Endothelial cell of hepatic sinusoid (primary cell): ENCODE measurements around the gene NFIA.

ENCODE experiments used
- in situ Hi-C: cut with HindIII; loops from 2 replicates; pipeline ENCODE4 v1.10.0; 2017; ENCODE audit warnings: low sequenced_read_pairs

The NFIA gene

DNA sequence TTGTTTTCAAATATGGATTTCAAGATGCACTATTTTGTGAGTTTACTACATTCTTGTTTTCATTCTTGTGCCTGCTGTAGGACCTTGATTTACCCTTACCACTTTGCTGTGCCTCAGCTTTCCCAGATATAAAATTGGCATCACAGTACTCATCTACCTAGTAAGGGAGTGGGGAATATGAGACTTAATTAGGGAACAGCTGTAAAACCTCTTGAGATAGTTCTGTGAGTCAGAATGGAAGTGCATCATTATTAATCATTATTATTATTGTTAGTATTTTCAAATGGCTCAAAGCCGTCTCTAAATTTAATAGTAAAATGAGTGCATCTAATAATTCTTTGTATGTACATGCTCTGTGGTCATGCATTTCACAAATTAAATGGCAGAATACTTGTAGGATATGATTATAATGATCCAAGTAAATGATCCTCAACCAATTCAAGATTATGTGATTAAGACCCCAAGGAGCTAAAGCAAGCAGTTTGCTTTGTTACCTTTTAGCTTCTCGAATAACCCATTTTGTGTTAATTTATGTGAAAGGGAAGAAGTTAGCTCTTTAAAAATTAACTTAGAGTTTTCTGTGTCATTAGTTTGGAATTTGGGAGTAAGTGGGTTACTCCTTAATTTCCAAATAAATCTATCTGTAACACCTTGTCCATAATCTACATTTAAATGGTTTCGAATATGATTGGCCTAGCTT lies 155.4 kb downstream of the NFIA start:
- in situ Hi-C loops = no loop called here

DNA sequence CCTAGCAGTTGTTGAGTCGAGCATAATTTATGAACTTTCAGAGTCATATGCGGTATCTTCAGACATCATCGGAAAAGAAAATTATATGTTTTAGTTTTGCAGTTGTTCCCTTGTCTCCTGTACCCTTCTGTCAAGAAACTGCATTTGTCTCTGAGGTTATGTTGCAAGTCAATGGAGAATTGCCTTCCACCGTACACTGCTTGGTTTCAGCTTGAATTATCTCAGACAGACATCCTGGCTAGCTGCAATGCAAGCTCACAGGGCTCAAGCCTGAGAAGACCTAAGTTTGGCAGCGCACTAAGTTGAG lies 156.0 kb downstream of the NFIA start:
- in situ Hi-C loops = no loop called here

DNA sequence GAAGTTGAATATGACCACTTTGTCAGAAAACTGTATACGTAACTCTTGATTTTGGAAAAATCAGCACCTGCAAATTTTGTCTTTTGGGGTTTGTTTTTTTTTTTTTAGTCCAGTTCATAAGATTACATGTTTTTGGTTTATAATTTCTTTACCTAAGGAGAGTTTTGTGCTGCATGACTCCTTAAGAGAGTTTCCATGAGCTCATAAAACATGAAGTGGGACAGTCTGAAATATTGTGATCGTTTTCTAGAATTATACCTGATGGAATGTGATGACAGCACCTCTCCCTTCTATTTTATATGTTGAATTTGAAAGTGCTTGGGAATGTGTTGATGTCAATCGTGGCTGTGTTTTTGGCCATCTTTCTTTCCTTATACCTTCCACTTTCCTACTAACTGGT lies 158.5 kb downstream of the NFIA start:
- in situ Hi-C loops = no loop called here

DNA sequence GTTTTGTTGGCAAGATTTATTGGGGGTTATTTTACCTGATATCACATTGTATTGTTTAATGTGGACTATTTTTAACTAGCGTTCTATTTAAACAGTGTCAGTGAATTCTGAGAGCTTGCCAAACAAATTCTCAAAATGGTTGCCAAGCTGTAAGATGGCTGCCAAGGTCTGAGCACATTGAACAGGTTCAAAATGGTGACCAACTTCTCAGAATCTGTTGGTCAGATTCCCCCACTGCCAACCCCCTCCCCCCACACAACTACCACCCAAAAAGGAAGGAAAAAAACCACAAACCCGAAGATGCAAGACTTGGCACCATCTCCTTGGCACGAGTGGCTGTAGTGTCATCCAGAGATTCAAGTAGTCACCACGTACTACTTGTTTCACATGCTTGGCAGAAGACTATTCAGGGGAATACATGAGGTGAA lies 159.1 kb downstream of the NFIA start:
- in situ Hi-C loops = no loop called here

DNA sequence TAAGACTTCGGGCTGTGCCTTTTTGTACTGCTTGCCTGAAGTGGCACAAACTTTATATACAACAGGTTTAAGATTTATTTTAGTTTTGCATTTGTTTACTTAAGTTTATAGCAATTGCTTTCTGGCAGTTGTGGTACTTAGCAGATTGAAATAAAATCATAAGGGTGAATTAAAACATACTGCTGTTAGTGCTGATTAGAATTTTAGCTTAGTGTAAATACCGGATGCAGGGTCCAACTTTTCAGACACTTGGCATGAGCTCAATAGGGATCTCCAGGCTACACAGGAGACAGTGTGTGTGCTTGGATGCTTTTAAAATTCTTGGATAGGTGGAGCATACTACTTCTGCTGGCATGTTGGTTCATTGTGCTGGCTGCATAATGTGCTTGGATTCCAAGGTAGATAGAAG lies 159.6 kb downstream of the NFIA start:
- in situ Hi-C loops = no loop called here

DNA sequence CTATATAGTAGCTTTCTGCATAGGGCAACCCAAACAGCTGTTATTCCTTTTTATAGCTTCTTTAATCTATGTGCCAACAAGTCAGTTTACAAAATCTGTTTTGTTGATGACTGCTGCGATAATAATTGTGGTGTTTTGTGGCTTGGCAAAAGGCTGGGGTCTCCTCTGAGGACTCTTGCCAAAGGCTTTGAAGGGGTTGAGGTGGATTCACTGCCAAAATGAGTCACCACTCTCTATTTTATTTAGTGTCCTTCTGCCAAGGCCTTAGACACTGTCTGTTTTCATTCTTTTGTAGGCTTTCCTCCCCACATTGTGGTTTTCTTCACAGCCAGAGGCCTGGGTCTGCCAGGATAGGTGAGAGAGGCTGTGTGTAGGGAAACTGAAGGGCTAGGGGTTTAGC lies 161.8 kb downstream of the NFIA start:
- in situ Hi-C loops = no loop called here

DNA sequence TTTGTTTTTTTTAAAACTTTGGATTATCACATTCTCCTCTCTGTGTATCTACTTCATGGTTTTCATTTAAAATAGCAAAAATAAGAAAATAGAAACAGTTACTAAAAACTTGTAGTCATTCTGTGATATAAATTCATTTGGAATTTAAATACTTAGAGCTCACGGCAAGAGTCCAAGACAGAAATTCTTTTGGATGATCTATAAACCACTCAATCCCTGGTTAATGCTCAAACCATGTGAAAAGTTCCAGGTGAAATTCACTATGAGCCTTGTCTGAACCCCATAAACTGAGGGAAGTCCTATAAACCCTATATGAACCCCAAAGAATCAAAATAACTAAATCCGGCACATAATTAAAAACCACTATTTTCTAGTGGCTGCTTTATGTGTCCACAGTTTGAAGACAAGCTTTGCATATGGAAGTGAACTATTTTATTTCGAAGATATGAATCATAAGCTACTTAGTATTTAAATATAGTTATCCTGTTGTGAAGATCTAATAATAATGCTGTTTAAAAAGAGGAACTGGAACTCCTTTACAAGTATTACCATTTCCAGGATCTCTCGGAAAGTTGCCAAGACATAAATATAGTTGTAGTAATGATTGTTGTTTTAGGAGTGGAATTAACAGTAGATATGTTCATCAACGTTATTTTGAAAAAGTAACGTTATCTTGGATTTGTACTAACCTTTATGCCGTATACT lies 163.5 kb downstream of the NFIA start:
- in situ Hi-C loops = no loop called here

DNA sequence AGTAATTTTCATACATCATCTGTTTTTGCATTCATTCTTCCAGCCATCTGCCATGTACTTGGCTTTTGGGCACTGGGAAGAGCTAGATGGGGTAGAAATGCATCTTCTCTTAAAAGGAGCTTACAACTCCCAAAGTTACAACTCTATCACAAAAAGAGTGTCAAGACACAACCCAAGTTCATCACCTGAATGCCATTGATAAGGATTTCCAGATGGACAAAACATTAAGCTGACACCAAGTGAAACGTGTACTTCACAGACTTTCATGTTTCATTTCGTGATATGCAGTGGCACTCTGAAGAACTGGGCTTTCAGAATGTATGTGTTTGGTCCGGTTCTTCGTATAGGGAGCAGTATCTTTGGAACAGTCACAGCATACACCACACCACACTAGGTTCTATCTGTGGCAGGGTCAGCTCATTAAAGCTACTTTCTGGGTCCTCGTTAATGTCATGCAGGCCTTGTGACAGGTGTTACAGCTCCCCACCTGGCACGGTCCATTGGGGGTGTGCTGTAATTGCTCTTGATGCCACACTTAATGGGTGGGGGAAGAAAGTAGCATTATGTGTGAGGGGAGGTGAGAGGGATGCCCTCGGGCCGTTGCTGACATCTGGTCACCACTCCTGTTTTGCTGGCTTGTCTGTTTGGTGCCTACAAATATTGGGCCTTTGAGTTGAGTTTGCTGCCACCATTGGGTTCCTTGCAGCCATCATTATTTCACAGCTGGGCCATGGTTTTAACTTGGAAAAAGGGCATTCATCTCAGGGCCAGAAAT lies 164.9 kb downstream of the NFIA start:
- in situ Hi-C loops = no loop called here

DNA sequence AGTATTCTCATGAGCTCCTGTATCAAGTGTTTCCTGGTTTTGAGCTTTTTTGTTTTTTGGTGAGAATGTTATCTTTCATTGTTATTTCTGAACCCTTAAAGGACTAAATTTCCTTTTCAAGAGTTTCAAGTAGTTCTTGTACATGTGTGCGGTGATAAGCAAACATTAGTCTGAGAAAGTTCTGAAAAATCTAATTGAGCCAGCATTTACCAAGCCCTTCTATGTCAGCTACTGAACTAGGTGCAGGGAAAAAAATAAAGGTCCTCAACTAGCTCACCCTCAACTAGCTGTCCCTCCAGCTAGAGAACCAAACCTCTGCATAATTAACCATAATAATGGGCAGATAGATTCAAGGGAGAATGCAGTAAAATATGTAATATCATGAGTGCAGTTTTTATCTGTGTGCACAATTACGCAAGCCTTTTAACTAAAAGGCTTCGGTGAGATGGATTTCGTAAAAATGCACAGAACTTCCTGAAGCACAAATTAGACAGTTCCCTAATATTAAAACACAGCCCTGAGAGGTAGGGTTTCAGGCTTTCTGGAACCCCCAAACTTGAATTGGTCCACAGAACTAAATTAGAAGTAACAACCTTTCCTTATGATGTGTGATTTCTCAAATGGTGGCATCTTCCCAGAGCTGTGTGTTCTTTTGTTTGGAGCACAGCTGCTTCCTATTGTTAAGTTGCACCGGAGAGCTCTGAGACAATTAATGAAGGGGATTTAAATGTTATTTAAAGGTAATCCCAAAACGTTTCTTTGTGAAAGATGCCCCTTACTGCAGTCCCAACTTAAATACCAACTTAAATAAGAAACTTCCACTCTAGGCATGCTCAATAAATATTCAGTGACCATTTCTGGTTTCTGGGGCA lies 165.8 kb downstream of the NFIA start:
- in situ Hi-C loops = no loop called here

DNA sequence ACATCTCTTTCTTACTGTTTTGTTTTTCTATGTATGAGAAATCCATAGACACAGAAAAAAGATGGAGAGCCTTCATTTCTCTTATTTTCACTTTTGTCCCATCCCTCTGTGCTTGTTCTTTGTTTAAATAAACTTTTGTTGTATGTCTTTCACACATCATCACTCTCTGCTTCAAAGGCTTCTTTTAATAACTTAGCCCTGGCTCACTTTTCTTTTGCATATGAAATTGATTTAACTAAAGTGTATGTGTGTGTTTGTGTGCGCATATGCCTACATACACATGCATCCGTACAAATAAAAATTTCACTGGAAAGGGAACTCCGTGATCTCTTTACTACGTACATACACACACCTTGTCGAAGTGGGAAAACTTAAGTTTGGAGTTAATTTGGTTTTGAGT lies 168.6 kb downstream of the NFIA start:
- in situ Hi-C loops = no loop called here

DNA sequence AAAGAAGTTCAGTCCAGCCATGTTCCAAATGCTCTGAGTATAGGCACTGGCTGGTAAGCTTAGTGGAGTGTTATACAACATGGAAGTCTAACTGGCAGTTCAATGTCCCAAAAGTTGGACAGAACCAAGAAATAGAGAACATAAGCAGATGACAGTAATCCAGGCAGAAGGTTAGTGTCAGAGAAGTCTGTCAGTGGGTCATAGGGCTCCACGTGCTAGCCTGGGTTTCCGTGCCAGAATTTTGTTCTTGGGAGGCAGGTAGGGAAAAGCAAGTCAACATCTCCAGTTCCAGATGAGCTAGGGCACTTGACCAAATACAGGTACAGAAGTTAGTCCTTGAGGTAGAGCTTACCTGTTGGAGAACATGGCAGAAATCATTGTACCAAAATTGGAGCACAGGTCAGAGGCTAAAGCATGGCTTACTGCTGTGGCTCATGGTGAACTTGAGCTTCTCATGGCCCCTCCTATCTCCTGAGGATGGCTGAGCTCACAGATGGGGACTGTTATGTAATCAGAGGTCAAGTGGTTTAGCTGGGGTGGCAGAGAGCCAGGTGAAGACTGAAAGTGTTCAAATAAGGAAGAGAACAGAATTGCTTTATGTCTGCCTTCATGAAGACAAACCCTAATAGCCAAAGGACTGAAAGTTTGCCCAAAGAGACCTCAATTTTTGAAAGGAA lies 170.8 kb downstream of the NFIA start:
- in situ Hi-C loops = no loop called here

DNA sequence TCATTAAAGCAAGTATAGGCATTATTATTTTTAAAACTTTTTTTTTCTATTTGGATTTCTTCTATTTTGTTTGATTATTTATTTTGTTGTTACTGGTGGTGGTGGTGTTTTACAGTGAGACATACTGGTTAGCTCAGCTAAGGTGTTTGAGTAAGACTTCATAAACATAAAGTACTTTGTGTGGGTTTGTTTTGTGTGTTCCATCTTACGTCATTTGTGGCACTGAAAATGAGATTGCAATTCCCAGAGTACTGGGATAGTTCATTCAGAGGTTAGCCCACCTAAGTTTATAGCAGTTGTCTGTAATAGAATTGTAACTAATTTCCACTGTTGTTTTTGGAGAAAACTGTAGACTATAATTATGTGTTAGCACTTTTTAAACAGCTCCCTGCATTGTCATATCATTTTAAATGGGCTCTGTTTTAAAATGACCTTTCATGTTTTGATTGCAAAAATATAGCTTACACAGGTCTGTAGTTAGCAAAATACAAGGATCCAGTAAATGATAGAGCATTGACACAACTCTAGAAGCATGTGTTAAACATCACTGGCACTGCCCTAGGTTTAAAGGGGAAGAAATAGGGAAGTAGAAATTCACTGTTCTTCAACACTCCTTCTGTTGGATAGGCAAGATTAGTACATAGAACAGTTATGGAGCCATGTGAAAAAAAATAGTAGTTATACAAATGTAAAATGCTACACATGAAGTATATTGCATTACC lies 171.7 kb downstream of the NFIA start:
- in situ Hi-C loops = no loop called here

DNA sequence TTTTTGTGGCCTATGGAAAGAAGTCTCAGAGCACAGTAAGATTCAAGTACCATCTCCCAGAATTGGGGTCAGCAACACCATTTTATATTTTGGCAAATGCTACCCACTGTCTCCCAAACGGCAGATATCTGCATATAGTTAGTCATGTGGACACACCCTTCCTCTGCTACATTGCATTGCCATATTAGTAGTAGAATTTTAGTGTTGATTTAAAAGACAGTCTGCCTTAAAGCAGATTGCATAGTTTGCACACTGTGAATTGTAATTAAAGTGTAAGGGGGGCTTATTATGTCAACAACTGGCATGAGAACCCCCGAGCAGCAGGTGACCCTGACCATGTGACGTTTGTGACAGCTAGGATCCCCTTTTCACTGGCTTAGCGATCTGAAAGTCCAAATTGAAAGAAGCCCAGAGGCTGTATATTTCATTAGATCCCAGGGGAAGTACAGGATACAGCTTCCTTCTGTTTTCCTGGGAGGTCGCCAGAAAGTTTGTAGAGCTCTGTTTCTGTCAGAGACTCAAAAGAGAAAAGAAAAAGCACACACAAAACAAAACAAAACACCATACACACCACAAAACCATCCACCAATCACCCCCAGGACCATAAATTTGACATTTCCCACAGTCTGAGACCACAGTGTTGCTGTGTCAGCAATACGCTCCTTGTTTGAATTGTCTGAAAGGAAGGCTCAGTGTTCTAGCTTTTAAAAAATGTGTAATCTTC lies 172.4 kb downstream of the NFIA start:
- in situ Hi-C loops = no loop called here

DNA sequence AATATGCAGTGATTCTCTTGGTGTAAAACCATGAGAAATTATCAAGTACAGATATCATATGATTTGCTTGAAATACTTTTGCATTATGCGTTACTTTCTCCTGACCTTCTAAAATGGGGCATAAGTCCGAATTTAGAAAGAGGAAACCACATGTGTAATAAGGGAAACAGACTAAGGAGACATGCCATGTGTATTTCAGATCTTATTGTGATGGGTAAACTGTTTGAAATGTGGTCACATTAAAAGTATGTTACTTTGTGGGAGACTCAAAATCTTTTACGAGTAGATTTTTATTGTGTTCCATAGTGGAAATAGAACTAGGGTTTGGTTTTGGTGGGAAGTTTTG lies 173.0 kb downstream of the NFIA start:
- in situ Hi-C loops = no loop called here

DNA sequence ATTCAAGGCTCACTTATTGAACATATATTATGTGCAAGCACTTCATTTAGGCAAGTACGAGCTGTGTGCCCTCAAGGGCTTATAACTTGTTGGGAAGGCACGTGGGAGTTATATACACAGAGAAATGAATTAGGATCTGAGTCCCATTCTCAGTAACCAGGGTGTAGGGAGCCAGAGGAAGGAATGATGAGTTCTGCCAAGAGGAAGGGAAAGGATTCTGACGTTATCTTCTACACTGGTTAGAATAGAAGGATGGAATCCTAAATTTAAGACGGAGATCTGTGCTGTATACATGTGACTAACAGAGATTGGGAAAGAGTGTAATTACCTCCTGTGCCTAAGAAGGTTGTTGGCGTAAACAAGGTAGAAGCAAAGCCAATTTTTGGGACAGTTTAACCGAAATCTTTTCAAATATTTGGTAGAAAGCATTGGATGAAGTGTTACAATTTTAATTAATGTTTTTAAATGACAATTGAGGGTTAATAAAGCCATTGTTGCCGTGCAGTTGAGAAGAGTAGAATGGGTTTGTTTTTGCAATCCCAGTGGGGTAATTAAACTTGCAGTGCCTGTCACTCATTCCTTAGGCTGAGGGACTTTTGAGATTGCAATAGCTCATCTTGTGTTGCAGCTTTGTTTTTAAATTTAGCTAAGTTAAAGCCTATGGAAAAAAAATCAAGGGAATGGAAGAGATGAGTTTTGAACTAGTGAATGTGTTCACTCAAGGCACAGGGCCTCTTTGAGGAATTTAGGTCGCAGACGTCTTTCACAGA lies 177.2 kb downstream of the NFIA start:
- in situ Hi-C loops = no loop called here

DNA sequence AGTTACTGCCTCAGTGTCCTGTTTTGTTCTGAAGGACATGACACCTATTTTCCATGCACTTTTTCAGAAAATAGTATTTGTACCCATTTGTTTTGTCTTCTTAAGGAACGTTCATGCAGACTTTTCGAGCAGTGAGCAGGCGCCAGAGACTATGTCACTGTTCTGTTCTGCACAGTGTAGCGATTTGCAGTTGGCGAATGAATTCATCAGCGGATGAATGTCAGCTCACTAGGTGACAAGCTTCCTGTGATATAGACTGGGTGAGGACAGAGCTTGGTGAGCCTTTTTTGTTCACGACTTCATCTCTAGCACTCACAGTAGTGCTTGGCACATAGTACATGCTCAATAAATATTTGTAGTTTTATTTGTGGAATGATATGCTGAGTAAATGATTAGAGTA lies 177.8 kb downstream of the NFIA start:
- in situ Hi-C loops = no loop called here

DNA sequence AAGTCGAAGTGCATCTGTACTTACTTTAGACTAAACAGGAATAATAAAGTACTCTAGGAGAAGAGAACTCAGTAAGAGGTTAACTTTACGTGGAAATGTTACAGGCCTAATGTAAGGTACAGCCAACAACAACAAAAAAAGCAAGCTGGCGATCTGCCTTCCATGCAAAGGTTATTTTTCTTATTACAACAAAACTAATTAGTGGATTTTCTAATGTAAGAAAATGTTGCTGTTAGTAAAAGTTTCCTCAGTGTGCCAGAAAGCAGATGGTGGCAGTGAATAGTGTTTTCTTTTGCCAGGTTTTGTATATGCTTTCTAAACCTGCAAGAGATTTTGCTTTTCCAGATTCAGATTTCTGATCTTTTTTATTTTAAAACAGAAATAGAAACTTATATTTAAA lies 179.2 kb downstream of the NFIA start:
- in situ Hi-C loops = no loop called here

DNA sequence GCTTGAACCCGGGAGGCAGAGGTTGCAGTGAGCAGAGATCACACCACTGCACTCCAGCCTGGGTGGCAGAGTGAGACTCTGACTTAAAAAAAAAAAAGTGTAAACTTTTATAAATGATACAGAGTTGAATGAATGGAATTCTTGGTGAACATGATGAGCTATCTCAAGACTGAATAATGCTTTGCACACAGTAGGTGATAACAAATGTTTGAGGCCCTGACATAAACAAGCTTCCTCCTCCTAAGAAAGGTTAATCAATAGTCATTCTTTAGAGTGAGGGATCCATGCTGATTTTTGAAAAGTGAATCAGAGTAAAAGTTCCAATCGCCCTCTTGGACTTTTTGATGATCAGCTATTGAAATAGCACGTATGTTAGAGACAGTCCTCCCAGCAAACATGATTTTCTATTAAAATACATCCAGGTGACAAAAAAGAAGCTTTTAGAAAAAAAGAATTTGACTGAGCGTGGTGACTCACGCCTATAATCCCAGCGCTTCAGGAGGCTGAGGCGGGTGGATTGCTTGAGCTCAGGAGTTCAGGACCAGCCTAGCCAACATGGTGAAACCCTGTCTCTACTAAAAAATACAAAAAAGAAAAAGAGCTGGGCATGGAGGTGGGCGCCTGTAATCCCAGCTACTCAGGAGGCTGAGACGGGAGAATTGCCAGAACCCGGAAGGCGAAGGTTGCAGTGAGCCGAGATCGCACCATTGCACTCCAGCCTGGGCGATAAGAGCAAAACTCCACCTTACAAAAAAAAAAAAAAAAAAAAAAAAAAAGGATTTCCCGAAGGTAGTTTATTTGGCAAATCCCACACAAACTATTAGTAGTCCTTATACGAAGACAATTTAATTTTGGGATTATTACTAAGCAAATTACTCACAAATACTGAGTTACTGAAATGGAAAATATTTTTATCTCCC lies 181.8 kb downstream of the NFIA start:
- in situ Hi-C loops = no loop called here
